Superior temporal gyrus (tissue), 1 donor: ENCODE data around the gene NUAK2.
A peak's percentile ranks its signal among the peaks of the same experiment; 100 is the strongest.
"Not testable (repeated sequence)": the region's sequence is repeated elsewhere in the genome, so short reads cannot be mapped to it uniquely, and the experiment has no call there.

Experiments used
- DNase-seq: peaks from one replicate; pipeline ENCODE4 v3.0.0-alpha.2; 2016; ENCODE audit errors: extremely low spot score

The NUAK2 gene

GRCh38 chr1:205321162-205321958, at the start of gene NUAK2:
NUAK2 (minus strand) TSS chr1:205321745; CDS start chr1:205321628, 117 bp downstream.
- DNase-seq = peak; percentile 93

- no peak for DNase-seq
Observed at GRCh38 chr1:205370780-205371179, 49.2 kb upstream of the NUAK2 start.

- peak; percentile 53 for DNase-seq
Observed at GRCh38 chr1:205369701-205370123, 48.2 kb upstream of the NUAK2 start.

- DNase-seq = no peak
Observed at GRCh38 chr1:205368478-205368877, 46.9 kb upstream of the NUAK2 start.

DNA sequence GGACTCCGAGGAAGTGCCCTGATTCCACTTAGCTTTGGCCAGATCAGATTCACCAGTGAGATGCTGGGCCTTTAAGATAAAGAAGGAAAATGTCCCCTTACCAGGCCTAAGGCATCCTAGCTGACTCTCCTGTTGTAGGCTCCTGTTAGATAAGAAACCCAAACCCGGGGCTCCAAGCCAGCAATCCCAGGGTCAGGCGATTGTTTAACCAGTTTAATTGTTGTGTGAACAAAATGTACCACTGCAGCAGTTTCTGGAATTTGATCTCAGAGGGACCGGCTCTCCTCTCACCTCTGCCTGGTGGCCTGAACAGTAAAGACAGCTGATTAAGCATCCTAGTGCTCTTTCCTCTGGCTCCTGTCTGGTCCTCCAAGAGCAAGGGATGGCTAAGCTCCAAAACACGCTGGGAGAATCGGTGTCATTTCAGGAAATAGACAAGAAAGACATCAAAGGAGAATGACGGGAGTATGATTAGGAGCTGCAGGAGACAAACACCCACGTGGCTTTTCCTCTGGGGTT, 44.5 kb upstream of the NUAK2 start:
- DNase-seq = no peak

GRCh38 chr1:205365086-205365485, 43.5 kb upstream of the NUAK2 start:
- not testable (repeated sequence) for DNase-seq

DNA sequence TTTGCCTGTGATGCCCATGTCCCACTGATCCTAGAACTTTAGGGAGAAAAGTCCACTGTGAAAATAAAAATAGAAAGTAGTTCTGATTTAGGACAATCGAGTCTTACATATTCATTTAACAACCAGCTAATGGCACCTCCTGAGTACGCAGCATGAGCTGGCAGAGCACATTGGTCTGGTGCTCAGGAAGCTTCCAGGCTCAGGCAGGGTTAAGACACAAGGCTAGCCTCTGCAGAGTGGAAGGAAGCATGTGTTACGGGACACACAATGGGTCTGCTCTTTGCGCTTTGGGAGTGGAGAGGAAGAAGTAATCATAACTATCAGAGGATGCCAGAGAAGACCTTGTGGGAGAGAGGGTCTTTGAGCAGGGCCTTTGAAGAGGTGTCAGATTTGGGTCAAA, 39.3 kb upstream of the NUAK2 start:
- DNase-seq = no peak

DNA sequence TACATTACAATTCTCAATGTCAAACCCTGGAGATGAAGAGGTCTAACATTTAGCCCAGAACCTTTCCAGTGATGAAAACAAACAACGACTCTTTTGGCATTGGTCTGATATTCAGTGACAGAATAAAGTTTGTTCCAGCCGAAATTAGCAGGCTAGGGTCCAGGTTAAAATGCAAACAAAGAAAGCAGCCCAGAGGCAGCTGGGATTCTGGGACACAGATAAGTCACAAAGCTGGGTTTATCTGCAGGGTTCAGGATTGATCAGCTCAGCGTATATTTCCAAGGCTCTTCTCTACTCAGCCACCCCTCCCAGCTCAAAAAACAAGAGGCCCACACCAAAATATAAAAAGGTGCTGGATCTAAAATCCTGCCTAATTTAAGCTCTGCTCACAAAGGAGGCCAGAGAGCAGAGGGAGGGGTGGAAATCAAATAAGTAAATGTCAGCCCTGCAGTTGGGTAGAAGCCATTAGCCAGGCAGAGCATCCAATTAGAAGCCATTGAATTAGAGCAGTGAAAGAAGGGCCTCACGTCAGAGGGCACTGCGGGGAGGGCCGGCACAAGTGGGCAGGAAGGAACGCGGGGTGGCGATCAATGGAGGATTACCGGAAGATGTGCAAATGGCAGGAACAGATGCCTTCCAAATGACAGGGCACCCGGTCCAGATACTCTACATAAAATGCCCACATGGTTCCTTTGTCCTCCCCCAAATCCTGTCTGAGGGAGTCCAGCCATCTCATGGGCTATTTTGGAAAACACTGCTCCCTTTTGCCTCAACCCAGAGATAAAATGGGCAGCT, 38.4 kb upstream of the NUAK2 start:
- peak; percentile 59 for DNase-seq

GRCh38 chr1:205358579-205358978, 37.0 kb upstream of the NUAK2 start:
- DNase-seq = no peak

GRCh38 chr1:205357567-205357966, 36.0 kb upstream of the NUAK2 start:
- no peak for DNase-seq

DNA sequence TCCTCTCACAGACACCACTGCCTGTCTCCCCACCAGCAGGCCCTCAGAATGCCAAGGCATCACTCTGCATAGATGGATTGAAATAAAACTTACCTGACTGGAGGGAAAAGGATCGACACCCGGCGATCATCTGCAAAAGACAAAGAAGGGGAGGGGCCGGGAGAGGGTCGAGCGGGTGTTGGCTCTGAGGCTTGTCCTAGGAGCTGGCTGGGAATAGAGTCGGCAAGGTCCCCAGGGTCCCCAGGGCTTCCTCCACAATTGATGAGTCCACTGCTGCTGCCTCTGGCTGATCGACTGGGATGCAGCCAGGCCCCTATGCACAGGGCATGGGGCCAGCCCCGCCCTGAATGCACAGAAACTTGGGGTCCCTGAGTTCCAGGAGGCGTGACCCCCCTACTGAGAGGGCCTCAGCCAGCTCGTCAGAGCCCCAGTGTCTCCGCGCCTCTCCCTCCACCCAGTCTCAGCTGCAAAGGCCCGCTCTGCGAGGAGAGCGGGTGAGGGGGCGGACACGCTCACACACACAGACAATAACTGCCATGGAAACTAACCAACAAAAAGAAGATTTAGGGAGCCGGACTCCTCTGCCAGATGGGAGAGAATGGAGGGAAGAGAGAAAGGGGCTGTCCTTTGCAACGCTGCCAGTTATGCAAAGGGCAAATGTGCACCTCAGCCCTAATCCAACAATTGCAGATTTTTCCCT, 35.0 kb upstream of the NUAK2 start, which contains the start of gene KLHDC8A:
KLHDC8A (minus strand) TSS at position 483 of the 700 bp plus-strand sequence. CDS start 13,318 bp downstream, outside the sequence.
- DNase-seq = peak; percentile 52

DNA sequence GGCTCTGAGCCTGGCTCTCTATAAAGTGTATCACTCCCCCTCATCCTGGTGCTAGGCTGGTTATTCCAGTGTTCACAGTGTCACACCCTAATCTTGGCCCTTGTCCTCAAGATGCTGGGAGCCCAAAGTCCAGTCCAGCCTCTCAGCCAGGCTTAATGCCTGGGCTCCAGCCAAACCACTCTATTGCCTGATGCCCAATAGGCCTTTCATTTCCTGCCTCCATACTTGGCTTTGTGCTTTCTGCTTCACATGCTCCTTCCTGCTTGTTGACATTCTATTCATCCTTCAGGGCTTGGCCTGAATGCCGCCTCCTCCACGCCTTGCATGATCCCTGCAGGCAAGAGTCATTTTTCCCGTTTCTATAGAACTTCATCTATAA, 33.5 kb upstream of the NUAK2 start:
- DNase-seq = peak; percentile 36

DNA sequence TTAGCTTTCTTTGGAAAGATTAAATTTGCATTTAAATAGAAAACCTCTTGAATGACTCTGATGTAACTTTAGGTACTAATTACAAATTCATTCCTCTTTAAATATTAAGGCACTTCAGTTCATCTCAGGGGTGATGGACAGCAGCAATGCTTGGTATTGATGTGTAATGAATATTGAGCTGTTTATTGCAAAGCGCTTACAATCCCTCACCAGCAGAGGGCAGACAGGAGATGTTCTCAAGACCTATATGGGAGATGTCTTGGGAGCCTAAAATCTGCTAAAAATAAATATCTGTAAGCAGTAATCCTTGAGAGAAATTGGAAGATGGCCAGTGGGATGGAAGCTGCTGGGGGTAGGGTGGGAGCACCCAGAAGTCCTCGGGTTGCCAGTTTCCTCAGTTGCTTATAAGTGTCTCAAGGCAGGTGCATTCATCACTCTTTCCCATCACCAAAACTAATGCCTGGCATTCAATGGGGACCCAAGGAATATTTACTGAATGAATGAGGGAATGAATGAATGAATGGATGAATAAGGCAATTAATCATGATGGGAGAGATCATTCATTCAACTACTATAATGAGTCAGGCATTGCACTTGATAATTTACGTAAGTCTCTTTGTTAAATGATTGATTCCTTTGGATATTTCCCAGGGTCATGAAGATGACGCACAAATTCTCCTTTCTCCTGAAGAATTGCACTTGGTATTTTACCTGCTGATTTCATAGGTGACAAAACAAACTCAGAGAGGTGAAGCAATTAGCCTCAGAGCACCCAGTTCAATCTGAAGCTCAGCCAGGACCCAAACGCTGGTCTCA, 32.9 kb upstream of the NUAK2 start:
- peak; percentile 89 for DNase-seq

- no peak for DNase-seq
Observed at GRCh38 chr1:205353612-205354011, 32.1 kb upstream of the NUAK2 start.

DNA sequence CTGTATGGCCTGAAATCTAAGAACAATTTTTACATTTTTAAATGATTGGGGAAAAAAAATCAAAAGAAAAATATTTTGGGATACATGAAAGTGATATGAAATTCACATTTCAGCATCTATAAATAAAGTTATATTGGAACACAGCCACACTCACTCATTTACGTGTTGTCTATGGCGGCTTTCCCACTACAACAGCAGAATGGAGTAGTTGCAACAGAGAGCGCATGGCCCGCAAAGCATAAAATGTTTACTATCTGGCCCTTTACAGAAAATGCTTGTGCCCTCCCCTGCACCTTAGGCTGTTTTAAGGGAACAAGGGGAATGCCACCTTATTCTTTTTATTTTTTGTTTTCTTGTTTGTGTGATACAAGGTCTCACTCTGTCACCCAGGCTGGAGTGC, 31.6 kb upstream of the NUAK2 start:
- no peak for DNase-seq

- no peak for DNase-seq
Observed at GRCh38 chr1:205351984-205352713, 30.6 kb upstream of the NUAK2 start.

DNA sequence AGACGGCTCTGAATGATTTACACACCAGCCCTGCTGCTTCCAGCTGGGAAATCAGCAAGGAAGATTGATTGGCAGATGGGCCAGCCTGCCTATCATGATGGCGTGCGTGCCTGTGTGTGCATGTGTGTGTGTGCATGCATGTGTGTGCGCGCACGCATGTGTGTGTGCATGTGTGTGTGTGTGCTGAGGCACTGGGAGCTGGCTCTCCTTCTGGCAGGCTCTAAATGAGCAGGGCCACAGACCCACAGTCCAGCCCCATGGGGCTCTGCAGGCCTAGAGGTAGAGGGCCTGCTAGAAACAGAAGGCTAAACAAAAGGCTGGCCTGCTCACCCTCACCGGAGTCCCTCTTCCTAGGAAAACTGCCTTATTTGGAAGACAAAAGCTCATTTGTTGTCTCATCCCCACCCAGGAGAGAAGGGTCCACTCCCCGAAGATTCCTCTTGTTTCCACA, 29.2 kb upstream of the NUAK2 start:
- no peak for DNase-seq

- no peak for DNase-seq
Observed at GRCh38 chr1:205350124-205350523, 28.6 kb upstream of the NUAK2 start.

DNA sequence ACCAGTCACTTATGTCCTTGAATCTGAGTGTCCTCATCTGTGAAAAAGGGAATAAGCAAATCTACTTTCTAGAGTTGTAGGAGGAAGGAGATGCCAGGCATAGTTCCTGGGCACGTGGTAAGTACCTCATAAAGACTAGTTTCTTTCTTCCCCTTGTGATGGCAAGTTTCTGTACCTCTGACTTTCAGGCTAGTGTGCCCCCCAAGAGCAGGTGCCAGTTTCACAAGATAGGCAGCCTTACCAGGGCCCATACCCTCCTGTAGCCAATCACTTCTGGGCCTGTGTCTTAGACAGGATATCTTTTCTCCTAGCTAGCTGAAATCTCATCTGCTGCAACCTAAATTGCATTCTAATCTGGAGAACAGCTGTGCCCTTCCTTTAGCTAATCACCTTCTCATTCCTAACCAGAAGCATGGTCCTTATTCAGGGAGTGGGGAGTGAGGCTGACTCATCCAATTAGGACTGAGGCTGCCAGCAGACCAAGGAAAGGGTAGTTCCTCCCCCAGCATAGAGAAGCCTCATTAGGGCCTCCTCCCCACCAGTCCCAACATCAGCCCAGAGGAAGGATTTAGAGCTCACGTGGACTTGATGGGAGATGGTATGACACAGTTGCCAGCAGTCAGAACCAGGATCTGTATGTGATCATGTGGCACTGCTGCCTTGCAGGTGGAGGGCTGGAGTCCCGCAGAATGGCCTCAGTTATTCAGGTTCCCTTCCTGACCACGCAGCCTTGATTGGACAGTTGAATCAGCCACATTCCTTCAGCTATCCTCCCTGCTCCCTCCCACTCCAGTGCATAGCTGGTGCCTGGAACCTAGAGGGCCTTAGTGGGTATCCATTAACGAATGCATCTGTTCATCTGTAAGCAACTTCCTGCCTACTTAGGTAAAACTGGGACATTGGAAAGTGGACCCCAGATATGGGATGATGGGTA, 27.3 kb upstream of the NUAK2 start:
- DNase-seq = no peak
